GM23338 (cell line): ENCODE measurements around the gene DGKB. TPM values are rescaled to one million over a fixed set of nuclear protein-coding genes. Genes with fewer than 3 reads are reported as not detected.

Source experiments
- ATAC-seq: fragments of 200-7000 bp; cut with Tn5 transposase; 3 replicates; pipeline ENCODE4 v1.9.1; 2020
- DNase-seq: peaks from one replicate; pipeline ENCODE4 v3.0.0-alpha.2; 2015; ENCODE audit warnings: low spot score
- H2AFZ ChIP-seq: fragments of 200-600 bp; sonication (generic); 2 replicates; pipeline ENCODE4 v1.8.0; 2016; ENCODE audit warnings: antibody characterized with exemption, mild to moderate bottlenecking, moderate library complexity
- H3F3A ChIP-seq: fragments of 200-600 bp; sonication (generic); replicated peaks from 2 replicates; pipeline ENCODE4 v1.8.0; 2017; ENCODE audit warnings: antibody characterized with exemption, mixed run types, low read depth
- H3K27ac ChIP-seq: fragments of 200-600 bp; sonication (generic); 2 replicates; pipeline ENCODE4 v1.6.1; 2016; ENCODE audit warnings: low read depth
- H3K27me3 ChIP-seq: fragments of 200-600 bp; sonication (generic); 2 replicates; pipeline ENCODE4 v1.8.0; 2016; ENCODE audit warnings: mild to moderate bottlenecking, mixed run types, moderate library complexity; ENCODE audit not compliant: insufficient read depth
- H3K36me3 ChIP-seq: fragments of 200-600 bp; sonication (generic); 2 replicates; pipeline ENCODE4 v1.8.0; 2016; ENCODE audit warnings: mild to moderate bottlenecking; ENCODE audit not compliant: insufficient read depth
- H3K4me1 ChIP-seq: fragments of 200-600 bp; sonication (generic); 2 replicates; pipeline ENCODE4 v1.8.0; 2016; ENCODE audit warnings: mild to moderate bottlenecking, moderate library complexity; ENCODE audit not compliant: insufficient read depth
- H3K4me2 ChIP-seq: fragments of 200-600 bp; sonication (generic); 2 replicates; pipeline ENCODE4 v1.7.1; 2017; ENCODE audit warnings: mixed run types
- H3K4me3 ChIP-seq: fragments of 200-600 bp; sonication (generic); 2 replicates; pipeline ENCODE4 v1.6.1; 2016; ENCODE audit warnings: mixed run types
- H3K79me2 ChIP-seq: fragments of 200-600 bp; sonication (generic); replicated peaks from 2 replicates; pipeline ENCODE4 v1.8.0; 2017; ENCODE audit warnings: mild to moderate bottlenecking; ENCODE audit not compliant: insufficient read depth
- H3K9me2 ChIP-seq: fragments of 200-600 bp; sonication (generic); 2 replicates; pipeline ENCODE4 v1.8.0; 2017; ENCODE audit not compliant: insufficient read depth
- H4K20me1 ChIP-seq: fragments of 200-600 bp; sonication (generic); replicated peaks from 2 replicates; pipeline ENCODE4 v1.8.0; 2017; ENCODE audit warnings: mild to moderate bottlenecking; ENCODE audit not compliant: insufficient read depth
- H3K27ac Mint-ChIP-seq: 2 replicates; pipeline ENCODE4 v1.8.0; 2020; ENCODE audit warnings: inconsistent platforms, mild to moderate bottlenecking, moderate library complexity, mixed read lengths
- H3K27me3 Mint-ChIP-seq: 3 replicates; pipeline ENCODE4 v1.8.0; 2022; ENCODE audit warnings: low read depth, mild to moderate bottlenecking, moderate library complexity, mixed read lengths, inconsistent platforms; ENCODE audit not compliant: insufficient read depth, poor library complexity
- H3K36me3 Mint-ChIP-seq: 3 replicates; pipeline ENCODE4 v1.8.0; 2021; ENCODE audit warnings: low read depth, mild to moderate bottlenecking, inconsistent platforms, moderate library complexity, mixed read lengths
- H3K4me1 Mint-ChIP-seq: 3 replicates; pipeline ENCODE4 v1.8.0; 2020; ENCODE audit warnings: mild to moderate bottlenecking, inconsistent platforms, mixed read lengths
- H3K4me3 Mint-ChIP-seq: 3 replicates; pipeline ENCODE4 v1.8.0; 2021; ENCODE audit warnings: moderate library complexity, mild to moderate bottlenecking, inconsistent platforms, mixed read lengths
- H3K9me3 Mint-ChIP-seq: 3 replicates; pipeline ENCODE4 v1.8.0; 2020; ENCODE audit warnings: moderate library complexity, mild to moderate bottlenecking, inconsistent platforms, mixed read lengths
- CREB1 ChIP-seq: fragments of 250-450 bp; sonication (Bioruptor Pico); IDR thresholded peaks from 2 replicates; pipeline ENCODE4 v1.5.0; 2020; ENCODE audit warnings: low read depth, mild to moderate bottlenecking, moderate library complexity
- CTCF ChIP-seq, 2 experiments: fragments of 200-600 bp in 1 of 2; sonication (generic) in 1 of 2; conservative IDR thresholded peaks; 2 replicates each; pipeline versions ENCODE4 v1.5.1 to v1.6.1; 2016 to 2017; ENCODE audit warnings: antibody characterized with exemption in 2 of 2, low read depth in 2 of 2, mild to moderate bottlenecking in 2 of 2, moderate library complexity in 1 of 2
- ETS1 ChIP-seq: IDR thresholded peaks from 2 replicates; pipeline ENCODE4 v1.6.1; 2016; ENCODE audit warnings: antibody characterized with exemption
- EZH2phosphoT487 ChIP-seq: fragments of 200-600 bp; sonication (generic); IDR thresholded peaks from one replicate; pipeline ENCODE4 v1.8.1; 2018; ENCODE audit warnings: antibody characterized with exemption; ENCODE audit not compliant: unreplicated experiment
- JUNB ChIP-seq: IDR thresholded peaks from one replicate; pipeline ENCODE4 v1.6.1; 2016; ENCODE audit warnings: antibody characterized with exemption; ENCODE audit not compliant: unreplicated experiment
- NANOG ChIP-seq: IDR thresholded peaks from 2 replicates; pipeline ENCODE4 v1.6.1; 2016; ENCODE audit warnings: antibody characterized with exemption, borderline replicate concordance
- POLR2AphosphoS5 ChIP-seq: IDR thresholded peaks from 2 replicates; pipeline ENCODE4 v1.6.1; 2016; ENCODE audit warnings: antibody characterized with exemption, low read depth
- STAT1 ChIP-seq: IDR thresholded peaks from one replicate; pipeline ENCODE4 v1.6.1; 2016; ENCODE audit warnings: antibody characterized with exemption; ENCODE audit not compliant: unreplicated experiment
- ZNF331 ChIP-seq: fragments of 250-450 bp; sonication (Bioruptor Pico); IDR thresholded peaks from 2 replicates; pipeline ENCODE4 v1.5.0; 2020; ENCODE audit warnings: low read depth, mild to moderate bottlenecking, moderate library complexity
- ZNF462 ChIP-seq: fragments of 250-450 bp; sonication (Bioruptor Pico); IDR thresholded peaks from 2 replicates; pipeline ENCODE4 v1.5.0; 2020; ENCODE audit warnings: mild to moderate bottlenecking, moderate library complexity
- polyA plus RNA-seq: library from polyadenylated mRNA; unstranded; fragments of >200 nt; fragmentation: Nextera tagmentation; extraction: Ambion mirVana; gene quantifications from 2 replicates; pipeline ENCODE4 v1.2.1, GENCODE V29; 2016
- total RNA-seq: library from RNA; depleted of rRNA; stranded (reverse); fragments of >200 nt; shearing (Covaris generic); gene quantifications from 2 replicates; pipeline ENCODE4 v1.2.3, GENCODE V29; 2014

DGKB gene
- total and polyA plus RNA-seq, 2 experiments from 2014 or later, result 4.8 to 11.5 TPM

- TF ChIP-seq ETS1 (no peak), CREB1 (CRISPR knock-in tag) (no peak), JUNB (no peak), STAT1 (no peak), NANOG (no peak), CTCF (conservative IDR thresholded peaks at IDR 0.05; ENCODE audit: low read depth in 2 of 2) (no peak)
Observed at GRCh38 chr7:14260011-14260410, 642.5 kb downstream of the DGKB start (continued).

GRCh38 chr7:14258861-14259260 lies 643.7 kb downstream of the DGKB start:
- H3K27me3 Mint-ChIP-seq, result no peaks in the 10 kb centered on the region
- H4K20me1 ChIP-seq, result no peaks in the 10 kb centered on the region
- H3K36me3 ChIP-seq, result no peaks in the 10 kb centered on the region
- H2AFZ ChIP-seq, result no peak overlapping the region
- H3K4me2 ChIP-seq, result no peak overlapping the region
- no peak for DNase-seq
- H3K36me3 Mint-ChIP-seq, result no peaks in the 10 kb centered on the region
- no peaks in the 10 kb centered on the region for H3K27me3 ChIP-seq
- H3F3A ChIP-seq, result no peaks in the 10 kb centered on the region
- ATAC-seq, result no peak
- H3K27ac ChIP-seq, result no peak overlapping the region
- H3K4me3 ChIP-seq, result no peak overlapping the region
- H3K9me2 ChIP-seq, result no peaks in the 10 kb centered on the region; the same call in 1 of the 2 replicates
- H3K27ac Mint-ChIP-seq, result no peak overlapping the region
- no peak overlapping the region for H3K4me3 Mint-ChIP-seq
- H3K79me2 ChIP-seq, result no peaks in the 10 kb centered on the region
- no peaks in the 10 kb centered on the region for H3K4me1 ChIP-seq
- TF ChIP-seq ZNF462, result no peak
- TF ChIP-seq POLR2AphosphoS5, result no peak
- no peak for TF ChIP-seq ZNF331 (CRISPR knock-in tag)
- no peak for TF ChIP-seq NANOG
- no peak for TF ChIP-seq EZH2phosphoT487
- no peak for TF ChIP-seq CTCF (conservative IDR thresholded peaks at IDR 0.05; ENCODE audit: low read depth in 2 of 2)
- no peak for TF ChIP-seq ETS1
- H3K9me3 Mint-ChIP-seq, result no peaks in the 10 kb centered on the region
- peaks cover 13% of the 10 kb centered on the region; the same call in 2 of the 3 replicates for H3K4me1 Mint-ChIP-seq
